MCF 10A (cell line): Measurements from ENCODE around the gene CBLN3. TPM values are rescaled to one million over a fixed set of nuclear protein-coding genes. Genes with fewer than 3 reads are reported as not detected.

Source experiments
- BruUV-seq: library from RNA; stranded (reverse); fragments of 400-500 nt; replicated peaks from 2 replicates; lab custom pipeline; 2021; lab: Mats Ljungman, UMichigan
- CTCF ChIA-PET: fragments of 300-600 bp; sonication (Branson Sonifier 250); formaldehyde crosslinking; extraction: SDS; loops from one replicate; lab custom pipeline; 2021; ENCODE audit warnings: antibody characterized with exemption, inconsistent platforms; lab: Yijun Ruan, JAX
- POLR2A ChIA-PET: fragments of 300-600, 350-650 bp; sonication (Branson Sonifier 250); formaldehyde crosslinking; extraction: SDS; loops from one replicate; lab custom pipeline; 2020; ENCODE audit warnings: antibody characterized with exemption, inconsistent platforms; lab: Yijun Ruan, JAX
- DNase-seq: peaks from one replicate; pipeline ENCODE4 v3.0.0-alpha.2; 2018; ENCODE audit not compliant: unreplicated experiment
- H3K27ac Mint-ChIP-seq: one replicate; pipeline ENCODE4 v1.8.0; 2022; ENCODE audit warnings: mild to moderate bottlenecking, low read depth, mixed read lengths; ENCODE audit not compliant: unreplicated experiment
- H3K27me3 Mint-ChIP-seq: one replicate; pipeline ENCODE4 v1.8.0; 2022; ENCODE audit warnings: mixed read lengths; ENCODE audit not compliant: insufficient read depth, unreplicated experiment
- H3K36me3 Mint-ChIP-seq: one replicate; pipeline ENCODE4 v1.8.0; 2022; ENCODE audit warnings: mild to moderate bottlenecking, moderate library complexity, mixed read lengths; ENCODE audit not compliant: insufficient read depth, unreplicated experiment
- H3K4me1 Mint-ChIP-seq: one replicate; pipeline ENCODE4 v1.8.0; 2022; ENCODE audit warnings: mixed read lengths; ENCODE audit not compliant: insufficient read depth, unreplicated experiment
- H3K4me3 Mint-ChIP-seq: one replicate; pipeline ENCODE4 v1.8.0; 2022; ENCODE audit warnings: mild to moderate bottlenecking, moderate library complexity, mixed read lengths; ENCODE audit not compliant: unreplicated experiment
- H3K9me3 Mint-ChIP-seq: one replicate; pipeline ENCODE4 v1.8.0; 2022; ENCODE audit warnings: mixed read lengths; ENCODE audit not compliant: unreplicated experiment
- CTCF ChIP-seq: fragments of 200-600 bp; IDR thresholded peaks from one replicate; pipeline ENCODE4 v1.8.0; 2022; ENCODE audit warnings: antibody characterized with exemption, mild to moderate bottlenecking; ENCODE audit not compliant: unreplicated experiment
- intact Hi-C: fragments of 100-400 bp; cut with micrococcal nuclease; formaldehyde crosslinking; loops from 2 replicates; pipeline ENCODE4 v1.14.1; 2022
- total RNA-seq: library from RNA; stranded (reverse); gene quantifications from 2 replicates; pipeline ENCODE4 v1.2.3, GENCODE V29; 2022

CBLN3 gene
- total RNA-seq, 1 experiment from 2014 or later = 2.4 TPM

GRCh38 chr14:24407608-24408325, 21.7 kb downstream of the CBLN3 start:
- no peak for DNase-seq
- BruUV-seq = no TSS peak
- intact Hi-C loops = no loop called here
- H3K9me3 Mint-ChIP-seq = no peaks in the 10 kb centered on the region
- no peak overlapping the region for H3K4me3 Mint-ChIP-seq
- H3K27ac Mint-ChIP-seq = no peak overlapping the region
- H3K27me3 Mint-ChIP-seq = no peaks in the 10 kb centered on the region
- H3K4me1 Mint-ChIP-seq = peaks cover 15% of the 10 kb centered on the region
- POLR2A ChIA-PET = interaction anchor here (0.6 to 2.1 kb wide), 3 partner anchors 11 to 55 kb away, joined by 3 to 7 read pairs (median 5); partner anchors contain the start of genes CBLN3 and KHNYN
- CTCF ChIA-PET = interaction anchor here (0.6 to 10.5 kb wide), 10 partner anchors 11 to 99 kb away, joined by 3 to 109 read pairs (median 5); partner anchors contain the start of gene ADCY4
- H3K36me3 Mint-ChIP-seq = no peaks in the 10 kb centered on the region
- no peak for TF ChIP-seq CTCF

DNA sequence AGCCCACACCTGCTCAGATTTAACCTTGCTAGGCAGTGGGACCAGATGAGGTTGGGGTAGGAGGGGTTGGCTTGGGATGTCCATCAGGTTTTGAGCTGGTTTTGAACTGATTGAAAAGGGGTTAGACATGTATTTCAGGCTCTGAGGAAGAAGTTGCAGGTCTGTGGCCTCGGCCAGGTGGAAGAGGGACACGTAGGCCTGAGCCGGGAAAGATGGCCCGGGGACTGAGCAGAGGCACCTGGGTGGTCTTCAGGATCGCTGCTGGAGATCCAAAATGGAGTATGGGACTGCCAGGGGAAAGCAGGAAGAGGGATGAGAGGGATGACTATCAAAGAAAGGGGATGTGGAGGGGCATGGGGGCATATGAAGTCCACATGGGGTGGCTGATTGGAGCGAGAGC, 23.1 kb downstream of the CBLN3 start:
- no peaks in the 10 kb centered on the region for H3K27me3 Mint-ChIP-seq
- H3K4me3 Mint-ChIP-seq = no peak overlapping the region
- no peaks in the 10 kb centered on the region for H3K36me3 Mint-ChIP-seq
- no peak for TF ChIP-seq CTCF
- POLR2A ChIA-PET = interaction anchor here (0.5 to 2.1 kb wide), 6 partner anchors 10 to 108 kb away, joined by 3 to 7 read pairs (median 3); partner anchors contain the start of genes CBLN3 and KHNYN
- peaks cover 15% of the 10 kb centered on the region for H3K4me1 Mint-ChIP-seq
- DNase-seq = no peak
- H3K27ac Mint-ChIP-seq = no peak overlapping the region
- intact Hi-C loops = no loop called here
- BruUV-seq = no TSS peak
- CTCF ChIA-PET = interaction anchor here (0.6 to 10.5 kb wide), 10 partner anchors 10 to 1088 kb away, joined by 4 to 109 read pairs (median 5); partner anchors contain the start of gene ADCY4
- no peaks in the 10 kb centered on the region for H3K9me3 Mint-ChIP-seq

DNA sequence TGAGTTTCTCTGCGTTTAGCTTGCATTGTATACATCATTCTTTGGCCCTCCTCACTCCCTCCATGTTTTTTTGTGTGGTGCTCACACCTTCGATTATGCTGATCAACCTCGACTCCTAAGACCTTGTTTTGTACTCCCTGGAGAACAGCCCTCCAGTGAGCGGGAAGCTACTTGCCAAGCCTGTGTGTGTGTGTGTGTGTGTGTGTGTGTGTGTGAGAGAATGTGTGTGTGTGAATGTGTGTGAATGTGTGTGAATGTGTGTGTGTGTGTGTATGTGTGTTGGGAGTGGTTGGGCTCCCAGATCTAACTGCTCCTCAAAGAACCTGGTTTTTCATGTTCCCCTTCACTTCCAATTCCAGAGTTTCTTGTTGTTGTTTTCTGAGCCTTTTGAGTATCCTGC, 24.7 kb downstream of the CBLN3 start:
- BruUV-seq = no TSS peak
- ChIA-PET POLR2A (interaction anchor here (1.4 kb wide), 1 partner anchor 10 kb away, joined by 4 read pairs; no protein-coding TSS in a partner anchor), CTCF (interaction anchor here (0.7 to 10.5 kb wide), 6 partner anchors 14 to 217 kb away, joined by 3 to 109 read pairs (median 4); partner anchors contain the start of gene ADCY4)
- no peaks in the 10 kb centered on the region for H3K27me3 Mint-ChIP-seq
- TF ChIP-seq CTCF = no peak
- no peaks in the 10 kb centered on the region for H3K36me3 Mint-ChIP-seq
- DNase-seq = no peak
- no peak overlapping the region for H3K4me3 Mint-ChIP-seq
- no peak overlapping the region for H3K27ac Mint-ChIP-seq
- H3K9me3 Mint-ChIP-seq = no peaks in the 10 kb centered on the region
- intact Hi-C loops = no loop called here
- peaks cover 15% of the 10 kb centered on the region for H3K4me1 Mint-ChIP-seq

GRCh38 chr14:24403294-24403998, 26.0 kb downstream of the CBLN3 start:
- intact Hi-C loops = no loop called here
- H3K27me3 Mint-ChIP-seq = no peaks in the 10 kb centered on the region
- H3K27ac Mint-ChIP-seq = no peak overlapping the region
- ChIA-PET POLR2A (interaction anchor here (1.2 to 1.4 kb wide), 2 partner anchors 15 to 28 kb away, joined by 3 to 5 read pairs; no protein-coding TSS in a partner anchor), CTCF (interaction anchor here (0.6 to 10.5 kb wide), 7 partner anchors 18 to 73 kb away, joined by 3 to 109 read pairs (median 5); partner anchors contain the start of gene ADCY4)
- DNase-seq = no peak
- TF ChIP-seq CTCF = no peak
- H3K9me3 Mint-ChIP-seq = no peaks in the 10 kb centered on the region
- H3K4me3 Mint-ChIP-seq = no peak overlapping the region
- H3K36me3 Mint-ChIP-seq = no peaks in the 10 kb centered on the region
- BruUV-seq = no TSS peak
- peaks cover 15% of the 10 kb centered on the region for H3K4me1 Mint-ChIP-seq
